AG04450 (cell line): Measurements from ENCODE around the gene P3H4. TPM values are rescaled to one million over a fixed set of nuclear protein-coding genes. Genes with fewer than 3 reads are reported as not detected.

ENCODE experiments used
- CTCF ChIA-PET: fragments of 300-600, 350-600 bp; formaldehyde crosslinking; extraction: SDS; loops from one replicate; lab custom pipeline; 2022; ENCODE audit warnings: antibody characterized with exemption, inconsistent platforms; lab: Charles Lee
- POLR2A ChIA-PET: fragments of 350-600 bp; formaldehyde crosslinking; extraction: SDS; loops from one replicate; lab custom pipeline; 2021; ENCODE audit warnings: antibody characterized with exemption, inconsistent platforms; lab: Yijun Ruan, JAX
- DNase-seq: peaks from one replicate; pipeline ENCODE4 v3.0.0-alpha.2; 2011; ENCODE audit warnings: low read depth, low spot score
- H3K27ac ChIP-seq: one replicate; pipeline ENCODE4 v1.5.1; 2012; ENCODE audit warnings: low read depth, low read length, control low read depth
- H3K27me3 ChIP-seq: one replicate; pipeline ENCODE4 v1.6.0; 2012; ENCODE audit warnings: low read length; ENCODE audit not compliant: control insufficient read depth, insufficient read depth
- H3K4me3 ChIP-seq: 2 replicates; pipeline ENCODE4 v1.5.1; 2011; ENCODE audit warnings: mild to moderate bottlenecking, low read depth, low read length, control low read depth
- H3K9me3 ChIP-seq: 2 replicates; pipeline ENCODE4 v1.5.1; 2012; ENCODE audit warnings: low read length; ENCODE audit not compliant: control insufficient read depth, insufficient read depth
- polyA plus RNA-seq: library from polyadenylated mRNA; depleted of rRNA; stranded (reverse); fragments of >200 nt; gene quantifications from 2 replicates; pipeline ENCODE4 v1.2.3, GENCODE V29; 2011
- TF ChIP-seq, protein P1 (sequence below): IDR thresholded peaks from 2 replicates; pipeline ENCODE4 v1.5.1; 2011; ENCODE audit warnings: low read depth, low read length, control low read depth, inconsistent platforms

Gene P3H4
- polyA plus RNA-seq, 1 experiment = 51.5 TPM

DNA sequence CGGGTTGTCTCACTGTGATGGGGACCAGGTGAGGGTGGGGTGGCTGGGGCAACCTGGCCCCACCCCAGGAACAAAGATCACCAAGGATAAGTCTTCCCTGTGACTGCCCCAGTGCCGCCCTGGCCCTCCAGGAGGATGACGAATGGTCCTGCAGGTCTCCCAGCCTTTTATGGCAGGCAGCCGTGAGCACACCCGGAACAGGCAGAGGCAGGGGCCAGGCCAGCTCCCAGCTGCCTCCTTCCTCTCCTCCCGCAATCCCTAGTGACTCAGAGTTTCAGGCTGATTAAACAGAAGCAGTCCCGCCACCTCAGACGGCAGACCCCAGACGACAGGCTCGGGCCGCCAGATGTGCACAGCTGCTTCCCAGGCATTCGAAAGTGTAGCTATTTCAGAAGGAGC lies 38.6 kb downstream of the P3H4 start:
- ChIA-PET CTCF (interaction anchor here (0.7 to 2.9 kb wide), 4 partner anchors 11 to 40 kb away, joined by 3 to 19 read pairs (median 10); partner anchors contain the start of genes FKBP10 and JUP), POLR2A (interaction anchor here (0.7 to 1.3 kb wide), 2 partner anchors 13 to 27 kb away, joined by 3 to 8 read pairs; partner anchors contain the start of gene JUP)
- TF ChIP-seq, protein P1, sequence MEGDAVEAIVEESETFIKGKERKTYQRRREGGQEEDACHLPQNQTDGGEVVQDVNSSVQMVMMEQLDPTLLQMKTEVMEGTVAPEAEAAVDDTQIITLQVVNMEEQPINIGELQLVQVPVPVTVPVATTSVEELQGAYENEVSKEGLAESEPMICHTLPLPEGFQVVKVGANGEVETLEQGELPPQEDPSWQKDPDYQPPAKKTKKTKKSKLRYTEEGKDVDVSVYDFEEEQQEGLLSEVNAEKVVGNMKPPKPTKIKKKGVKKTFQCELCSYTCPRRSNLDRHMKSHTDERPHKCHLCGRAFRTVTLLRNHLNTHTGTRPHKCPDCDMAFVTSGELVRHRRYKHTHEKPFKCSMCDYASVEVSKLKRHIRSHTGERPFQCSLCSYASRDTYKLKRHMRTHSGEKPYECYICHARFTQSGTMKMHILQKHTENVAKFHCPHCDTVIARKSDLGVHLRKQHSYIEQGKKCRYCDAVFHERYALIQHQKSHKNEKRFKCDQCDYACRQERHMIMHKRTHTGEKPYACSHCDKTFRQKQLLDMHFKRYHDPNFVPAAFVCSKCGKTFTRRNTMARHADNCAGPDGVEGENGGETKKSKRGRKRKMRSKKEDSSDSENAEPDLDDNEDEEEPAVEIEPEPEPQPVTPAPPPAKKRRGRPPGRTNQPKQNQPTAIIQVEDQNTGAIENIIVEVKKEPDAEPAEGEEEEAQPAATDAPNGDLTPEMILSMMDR = no peak
- Histone ChIP-seq H3K27me3 (no peaks in the 10 kb centered on the region), H3K27ac (peak overlapping the region; percentile 80), H3K9me3 (no peaks in the 10 kb centered on the region; the same call in 1 of the 2 replicates), H3K4me3 (no peak overlapping the region)
- DNase-seq = peak; percentile 74

DNA sequence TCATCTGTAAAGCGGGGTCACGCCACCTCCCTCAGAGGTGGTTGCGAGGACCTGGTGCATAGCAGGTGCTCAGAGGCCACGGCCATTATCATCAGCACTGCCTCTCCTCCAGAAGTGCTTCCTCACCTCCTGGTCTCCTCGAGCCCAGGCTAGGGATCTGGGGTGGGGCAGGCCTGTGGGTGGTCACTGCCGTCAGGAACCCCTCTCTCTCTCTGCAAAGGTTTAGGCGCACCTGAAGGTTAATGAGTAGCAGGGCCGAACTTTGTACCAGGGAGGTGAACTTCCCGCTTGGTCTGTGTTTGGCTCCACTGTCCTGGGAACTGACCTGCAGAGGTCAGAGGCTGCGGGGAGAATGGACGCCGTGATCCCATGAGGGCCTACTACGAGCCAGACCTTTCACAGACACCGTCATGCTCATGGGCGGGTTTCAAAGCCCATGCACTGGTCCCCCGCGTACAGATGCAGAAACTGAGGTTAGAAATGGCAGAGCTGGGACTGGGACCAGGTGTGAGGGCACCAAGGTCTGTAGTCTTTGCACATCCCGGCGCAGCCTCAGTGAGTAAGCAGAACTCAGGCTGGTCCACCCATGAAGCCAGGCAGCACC lies 39.1 kb downstream of the P3H4 start:
- ChIA-PET CTCF (interaction anchor here (1.7 to 2.9 kb wide), 2 partner anchors 13 to 29 kb away, joined by 16 to 19 read pairs; partner anchors contain the start of gene JUP), POLR2A (no interaction called here)
- Histone ChIP-seq H3K9me3 (no peaks in the 10 kb centered on the region; the same call in 1 of the 2 replicates), H3K27ac (peak overlapping the region; percentile 80), H3K4me3 (no peak overlapping the region), H3K27me3 (no peaks in the 10 kb centered on the region)
- TF ChIP-seq, protein P1 = no peak
- DNase-seq = no peak

DNA sequence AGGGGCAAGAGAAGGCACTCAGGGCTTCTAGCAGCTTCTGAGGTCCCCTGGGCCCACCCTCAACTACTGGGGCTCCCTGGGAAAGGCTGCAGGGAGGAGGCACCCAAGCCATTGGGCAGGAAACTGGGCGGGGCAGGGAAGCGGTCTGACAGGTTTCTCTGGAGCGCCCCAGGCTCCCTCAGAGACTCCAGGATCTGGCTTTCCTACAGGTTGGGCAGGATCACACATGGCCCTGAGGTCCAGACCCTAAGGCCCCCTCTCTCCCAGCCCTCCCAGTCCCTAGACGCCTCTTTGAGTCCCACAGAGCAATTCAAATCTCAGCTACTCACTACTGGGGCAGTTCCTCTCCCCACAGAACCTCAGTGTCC lies 39.5 kb downstream of the P3H4 start:
- no peak for DNase-seq
- H3K4me3 ChIP-seq = no peak overlapping the region
- no peaks in the 10 kb centered on the region for H3K27me3 ChIP-seq
- TF ChIP-seq, protein P1 = no peak
- no peak overlapping the region for H3K27ac ChIP-seq
- CTCF ChIA-PET = no interaction called here
- POLR2A ChIA-PET = no interaction called here
- H3K9me3 ChIP-seq = no peaks in the 10 kb centered on the region; the same call in 1 of the 2 replicates

DNA sequence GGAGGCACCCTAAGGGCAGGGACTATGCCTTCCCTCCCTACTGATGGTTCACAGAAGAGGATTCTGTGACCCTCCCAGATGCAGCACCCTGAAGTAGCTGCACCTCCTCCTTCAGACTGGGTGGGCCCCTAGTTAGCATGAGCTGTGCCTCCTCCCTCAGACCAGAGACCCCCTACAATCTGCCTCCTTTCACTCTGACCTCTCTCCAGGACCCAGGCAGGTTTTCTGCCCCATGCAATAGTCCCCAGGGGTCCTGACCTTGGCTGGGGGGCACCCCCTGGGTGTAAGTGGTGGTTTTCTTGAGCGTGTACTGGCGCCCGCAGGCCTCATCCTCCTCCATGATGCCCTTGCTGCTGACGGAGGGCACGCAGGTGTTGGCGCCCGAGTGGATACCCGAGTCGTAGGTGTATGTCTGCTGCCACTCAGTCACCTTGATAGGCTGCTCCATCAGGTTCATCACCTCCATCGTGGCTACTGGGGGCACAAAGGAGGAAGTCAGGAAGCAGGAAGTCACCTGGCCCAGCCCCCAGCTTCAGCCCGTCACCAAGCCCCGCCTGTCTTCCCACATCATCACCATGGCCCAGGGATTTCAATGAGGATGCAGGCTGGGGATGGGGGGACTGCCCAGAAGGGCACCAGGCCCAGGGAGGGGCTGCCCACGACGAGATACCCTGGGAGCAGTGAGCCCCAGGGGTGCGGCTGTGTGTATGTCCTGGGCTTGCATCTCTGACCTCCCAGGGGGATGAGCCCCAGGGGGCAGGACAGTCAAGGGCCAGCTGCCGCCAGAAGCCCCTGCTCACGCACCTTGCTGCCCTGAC lies 40.2 kb downstream of the P3H4 start:
- no peak overlapping the region for H3K4me3 ChIP-seq
- no peak for DNase-seq
- POLR2A ChIA-PET = no interaction called here
- H3K27me3 ChIP-seq = no peaks in the 10 kb centered on the region
- H3K9me3 ChIP-seq = no peaks in the 10 kb centered on the region; the same call in 1 of the 2 replicates
- TF ChIP-seq, protein P1 = no peak
- CTCF ChIA-PET = no interaction called here
- no peak overlapping the region for H3K27ac ChIP-seq

DNA sequence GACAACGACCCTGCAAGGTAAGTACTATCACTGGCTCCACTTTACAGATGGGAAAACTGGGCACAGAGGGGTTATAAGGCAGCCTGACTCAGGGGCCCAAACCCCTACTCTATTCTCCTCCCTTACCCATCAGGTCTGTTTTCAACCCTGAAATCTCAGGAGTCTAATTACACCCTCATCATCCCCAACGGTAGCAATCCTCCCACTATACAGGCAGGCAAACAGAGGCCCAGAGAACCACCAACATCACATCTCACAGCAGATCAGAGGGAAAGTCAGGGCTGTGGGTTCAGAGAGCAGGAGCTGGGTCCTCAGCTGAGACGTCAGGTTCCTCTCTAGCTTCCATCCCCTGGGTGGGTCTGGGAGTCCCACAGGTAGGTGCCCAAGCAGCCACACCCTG lies 41.8 kb downstream of the P3H4 start:
- ChIA-PET CTCF (no interaction called here), POLR2A (no interaction called here)
- Histone ChIP-seq H3K4me3 (no peak overlapping the region), H3K27me3 (no peaks in the 10 kb centered on the region), H3K27ac (no peak overlapping the region), H3K9me3 (no peaks in the 10 kb centered on the region; the same call in 1 of the 2 replicates)
- no peak for DNase-seq
- TF ChIP-seq, protein P1 = no peak
